T-helper 22 cell (primary cell): ENCODE results near the gene HAAO.
"Not testable (repeated sequence)": the region's sequence is repeated elsewhere in the genome, so short reads cannot be mapped to it uniquely, and the experiment has no call there.

Experiments
- DNase-seq: peaks from one replicate; pipeline ENCODE4 v3.0.0-alpha.2; 2020; ENCODE audit warnings: low read depth

The HAAO gene

DNA sequence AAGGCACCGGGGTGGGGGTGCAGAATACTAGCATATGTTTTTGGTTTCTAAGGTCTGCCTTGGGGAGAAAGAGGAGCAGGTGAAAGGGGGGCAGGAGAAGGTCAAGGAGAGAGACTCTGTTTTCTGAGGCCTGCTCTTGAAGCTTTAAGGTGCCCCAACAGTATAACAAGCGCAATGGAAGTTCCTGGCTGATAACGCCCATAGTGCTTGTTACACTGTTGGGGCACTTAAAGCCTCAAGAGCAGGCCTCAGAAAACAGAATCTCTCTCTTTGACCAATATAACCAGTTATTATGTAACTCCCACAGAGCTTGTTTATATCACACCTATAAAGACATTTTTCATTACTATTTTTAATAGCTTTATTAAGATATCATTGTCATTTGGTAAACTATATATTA lies 45.0 kb downstream of the HAAO start:
- DNase-seq = no peak

DNA sequence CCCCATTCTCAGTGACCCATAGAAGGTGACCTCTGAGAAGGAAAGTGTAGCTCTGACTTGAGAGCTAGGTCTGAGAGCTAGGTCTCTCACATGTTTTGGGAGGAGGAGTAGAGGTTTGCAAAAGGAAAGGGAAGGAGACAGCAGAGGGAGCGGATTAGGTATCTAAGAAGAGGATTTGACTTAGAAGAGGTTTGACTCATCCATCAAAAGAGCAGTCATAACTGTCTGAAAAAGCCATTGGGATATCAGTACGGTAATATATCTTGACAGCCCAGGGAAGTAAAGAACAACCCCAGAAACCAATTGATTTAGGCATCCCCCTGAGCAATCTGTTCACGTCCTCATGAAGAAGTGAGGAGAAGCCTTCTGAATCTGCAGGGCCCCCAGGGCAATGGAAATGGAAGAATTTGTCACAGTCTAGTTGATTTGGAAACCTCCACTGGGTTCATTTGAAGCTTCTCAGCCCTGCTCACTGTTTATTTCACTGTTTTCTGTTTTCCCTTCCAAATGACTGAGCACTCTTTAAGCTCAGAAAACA lies 47.8 kb downstream of the HAAO start:
- no peak for DNase-seq

DNA sequence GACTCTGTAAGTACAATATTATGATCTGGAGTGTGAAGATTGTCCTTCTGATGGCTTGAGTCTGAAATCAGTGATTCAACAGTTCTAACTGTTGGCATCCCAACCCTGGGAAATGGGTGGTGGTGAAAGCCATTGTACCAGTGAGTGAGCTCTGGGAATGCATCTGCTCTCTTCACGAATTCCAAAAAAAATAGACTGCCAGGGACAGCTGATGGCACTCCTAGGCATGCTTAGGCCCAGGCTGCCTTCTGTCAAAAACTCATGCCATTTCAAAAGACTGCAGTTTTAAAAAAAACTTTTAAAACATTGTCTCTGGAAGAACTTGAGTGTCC lies 48.8 kb downstream of the HAAO start:
- no peak for DNase-seq

DNA sequence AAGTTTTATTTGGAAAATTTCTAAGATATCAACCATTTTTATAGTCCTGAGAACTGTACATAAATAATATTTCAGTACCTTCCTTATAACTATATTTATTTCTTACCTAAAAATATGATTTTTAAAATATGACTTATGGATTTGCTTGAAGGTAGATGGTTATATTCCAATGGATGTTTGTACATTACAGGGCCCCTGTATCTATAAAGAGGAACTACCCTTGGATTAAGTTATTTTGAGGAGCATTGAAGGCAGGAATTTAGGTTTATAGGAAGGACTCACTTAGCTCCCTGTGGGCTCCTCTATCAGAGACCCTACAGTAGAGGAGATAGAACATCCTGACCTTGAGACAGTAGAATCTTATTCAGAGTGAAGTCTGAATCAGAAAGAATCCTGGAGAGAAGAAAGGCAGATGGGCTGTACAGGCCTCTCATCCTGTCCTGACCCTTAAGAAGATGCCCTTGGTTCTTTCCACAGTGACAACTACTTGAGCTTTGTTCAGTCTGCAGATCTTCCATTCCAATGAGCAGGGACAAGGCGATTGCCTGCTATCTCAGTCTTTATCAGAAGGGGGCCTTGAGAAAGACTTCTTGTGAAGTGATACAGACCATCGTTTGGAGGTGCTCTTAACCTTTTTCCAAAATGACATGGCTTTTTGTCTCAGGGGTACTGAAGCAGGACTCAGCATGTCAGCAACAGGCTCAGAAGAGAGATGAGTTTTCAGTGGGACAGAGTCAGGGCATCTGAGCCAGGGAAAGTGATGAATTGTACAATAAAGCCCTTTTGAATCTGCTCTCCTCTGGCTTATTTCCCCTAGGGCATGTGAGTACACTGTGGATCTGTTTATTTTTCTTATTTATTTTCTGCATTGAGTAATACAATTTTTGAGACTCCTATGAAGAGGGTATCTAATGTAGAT lies 49.4 kb downstream of the HAAO start:
- no peak for DNase-seq

DNA sequence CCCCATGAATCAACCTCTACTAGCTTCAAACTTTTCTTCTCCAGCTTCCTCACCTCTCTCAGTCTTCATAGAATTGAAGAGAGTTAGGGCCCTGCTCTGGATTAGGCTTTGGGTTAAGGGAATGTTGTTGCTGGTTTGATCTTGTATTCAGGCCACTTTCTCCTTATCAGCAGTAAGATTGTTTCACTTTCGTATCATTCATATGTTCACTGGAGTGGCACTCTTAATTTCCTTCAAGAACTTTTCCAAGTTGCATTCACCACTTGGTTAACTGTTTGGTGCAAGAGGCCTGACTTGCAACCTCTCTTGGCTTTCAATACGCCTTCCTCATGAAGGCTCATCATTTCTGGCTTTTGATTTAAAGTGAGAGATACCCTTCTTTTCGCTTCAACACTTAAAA lies 51.2 kb downstream of the HAAO start:
- DNase-seq = no peak

DNA sequence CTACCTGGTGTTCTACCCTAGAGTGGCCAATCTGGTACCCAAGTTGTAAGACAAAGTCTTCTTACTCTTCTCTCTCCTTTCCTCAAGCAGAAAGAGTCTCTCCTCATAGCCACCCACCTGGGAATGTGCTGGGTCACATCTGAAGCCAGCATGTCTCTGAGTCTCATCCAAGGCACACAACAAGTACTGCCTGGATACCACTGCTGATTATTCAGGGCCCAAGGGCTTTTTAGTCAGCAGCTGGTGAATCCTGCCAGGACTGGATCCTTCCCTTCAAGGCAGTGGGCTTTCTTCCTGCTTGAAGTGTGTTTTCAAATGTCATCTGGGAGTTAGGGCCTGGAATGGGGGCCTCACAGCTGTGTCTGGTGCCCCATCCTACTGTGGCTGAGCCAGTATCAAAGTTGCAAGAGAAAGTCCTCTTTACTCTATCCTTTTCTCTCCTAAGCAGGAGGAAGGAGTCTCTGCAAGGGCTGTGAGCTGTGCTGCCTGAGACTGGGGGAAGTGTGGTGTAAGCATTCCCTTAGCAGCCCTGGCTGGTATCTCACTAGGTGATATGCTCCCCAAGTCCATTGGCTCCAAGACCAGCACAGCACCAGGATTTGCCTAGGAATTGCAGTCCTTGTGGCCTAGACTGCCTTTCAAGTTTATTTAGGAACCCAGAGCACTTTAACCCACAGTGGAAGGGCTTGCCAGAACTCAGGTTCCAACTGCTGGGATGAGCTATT lies 55.6 kb downstream of the HAAO start:
- DNase-seq = no peak

DNA sequence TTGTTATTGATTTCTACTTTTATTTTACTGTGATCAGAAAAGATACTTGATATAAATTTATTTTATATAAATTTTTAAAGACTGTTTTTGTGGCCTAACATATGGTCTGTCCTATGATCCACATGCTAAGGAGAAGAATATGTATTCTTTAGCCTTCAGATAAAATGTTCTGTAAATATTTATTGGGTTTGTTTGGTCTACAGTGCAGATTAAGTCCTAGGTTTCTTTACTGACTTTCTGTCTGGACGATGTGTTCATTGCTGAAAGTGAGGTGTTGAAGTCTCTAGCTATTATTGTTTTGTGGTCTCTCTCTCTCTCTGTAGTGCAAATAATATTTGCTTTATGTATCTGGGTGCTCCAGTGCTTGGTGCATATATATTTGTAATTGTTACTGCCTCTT lies 58.5 kb downstream of the HAAO start:
- DNase-seq = no peak

DNA sequence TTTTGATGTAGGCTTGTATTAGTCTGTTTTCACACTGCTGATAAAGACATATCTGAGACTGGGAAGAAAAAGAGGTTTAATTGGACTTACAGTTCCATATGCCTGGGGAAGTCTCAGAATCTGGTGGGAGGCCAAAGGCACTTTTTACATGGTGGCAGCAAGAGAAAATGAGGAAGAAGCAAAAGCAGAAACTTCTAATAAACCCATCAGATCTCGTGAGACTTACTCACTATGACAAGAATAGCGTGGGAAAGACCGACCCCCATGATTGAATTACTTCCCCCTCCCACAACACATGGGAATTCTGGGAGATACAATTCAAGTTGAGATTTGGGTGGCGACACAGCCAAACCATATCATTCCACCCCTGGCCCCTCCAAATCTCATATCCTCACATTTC lies 61.1 kb downstream of the HAAO start:
- not testable (repeated sequence) for DNase-seq

DNA sequence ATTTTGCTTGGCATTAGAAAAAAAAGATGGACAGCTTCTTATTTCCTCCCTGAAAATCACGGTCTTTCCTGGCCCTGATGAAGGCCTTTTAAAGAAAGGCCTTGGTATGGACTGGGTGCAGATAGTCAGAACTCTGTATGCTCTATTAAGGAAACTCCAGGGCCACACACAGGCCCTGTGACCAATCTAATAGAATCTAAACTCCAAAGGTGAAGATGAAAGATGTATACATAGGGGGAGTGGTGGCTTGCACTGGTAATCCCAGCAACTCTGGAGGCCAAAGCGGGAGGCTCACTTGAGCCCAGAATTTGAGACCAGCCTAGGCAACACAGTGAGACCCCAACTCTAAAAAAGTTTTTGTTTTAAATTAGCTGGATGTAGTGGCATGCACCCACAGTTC lies 65.7 kb downstream of the HAAO start:
- DNase-seq = no peak

DNA sequence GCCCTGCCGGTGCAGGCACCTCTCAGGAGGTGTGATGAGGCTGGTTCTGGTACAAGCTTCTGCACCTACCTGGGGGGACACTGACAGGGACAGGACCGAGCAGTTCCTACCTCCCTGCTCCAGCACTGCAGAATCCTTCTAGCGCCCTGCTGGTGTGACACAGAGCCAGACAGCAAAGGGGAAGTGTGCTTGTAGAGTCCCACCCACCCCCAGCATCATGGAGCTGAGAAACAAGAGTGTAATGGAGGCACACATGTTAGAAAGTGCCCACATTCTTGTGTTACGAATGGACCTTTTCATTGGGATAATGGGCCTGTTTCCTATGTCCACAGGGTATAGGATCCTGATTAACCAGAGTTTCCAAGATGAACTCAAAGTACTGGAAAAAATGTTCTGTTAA lies 66.7 kb downstream of the HAAO start:
- DNase-seq = no peak

DNA sequence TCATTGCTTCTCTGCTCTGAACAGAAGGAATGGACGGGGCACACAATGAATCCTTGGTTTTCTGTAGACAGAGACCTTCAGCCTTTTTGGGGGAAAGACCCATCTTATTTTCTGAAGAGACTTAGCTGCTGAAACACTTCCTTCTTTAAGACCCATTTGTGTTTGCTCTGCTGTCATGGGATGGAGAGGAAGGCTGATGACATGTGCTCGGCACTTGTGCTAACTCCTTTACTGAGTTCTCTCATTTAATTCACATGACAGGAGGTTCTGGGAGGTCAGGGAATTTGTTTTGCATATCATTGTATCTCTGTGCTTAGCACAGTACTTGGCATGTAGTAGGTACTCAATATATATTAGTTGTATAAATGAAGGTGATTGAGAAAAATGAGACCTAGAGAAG lies 67.5 kb downstream of the HAAO start:
- no peak for DNase-seq

DNA sequence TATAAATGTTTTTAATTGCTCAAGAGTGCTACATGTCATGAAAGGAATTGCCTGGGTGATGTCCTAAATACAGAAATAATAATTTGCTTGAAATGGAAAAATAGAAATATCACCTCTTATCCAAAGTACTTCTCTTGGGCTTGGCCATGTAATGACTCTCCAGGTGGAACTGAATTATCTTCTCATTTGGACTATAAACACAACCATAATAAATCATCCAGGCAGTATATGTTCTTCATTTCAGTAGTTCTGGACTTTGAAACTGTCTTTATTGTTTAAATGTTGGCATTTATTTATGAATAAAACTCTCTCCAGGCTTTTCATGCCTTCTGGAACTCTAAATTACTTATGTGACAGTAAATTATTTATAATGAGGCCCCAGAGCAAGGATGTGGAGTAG lies 68.9 kb downstream of the HAAO start:
- DNase-seq = no peak

DNA sequence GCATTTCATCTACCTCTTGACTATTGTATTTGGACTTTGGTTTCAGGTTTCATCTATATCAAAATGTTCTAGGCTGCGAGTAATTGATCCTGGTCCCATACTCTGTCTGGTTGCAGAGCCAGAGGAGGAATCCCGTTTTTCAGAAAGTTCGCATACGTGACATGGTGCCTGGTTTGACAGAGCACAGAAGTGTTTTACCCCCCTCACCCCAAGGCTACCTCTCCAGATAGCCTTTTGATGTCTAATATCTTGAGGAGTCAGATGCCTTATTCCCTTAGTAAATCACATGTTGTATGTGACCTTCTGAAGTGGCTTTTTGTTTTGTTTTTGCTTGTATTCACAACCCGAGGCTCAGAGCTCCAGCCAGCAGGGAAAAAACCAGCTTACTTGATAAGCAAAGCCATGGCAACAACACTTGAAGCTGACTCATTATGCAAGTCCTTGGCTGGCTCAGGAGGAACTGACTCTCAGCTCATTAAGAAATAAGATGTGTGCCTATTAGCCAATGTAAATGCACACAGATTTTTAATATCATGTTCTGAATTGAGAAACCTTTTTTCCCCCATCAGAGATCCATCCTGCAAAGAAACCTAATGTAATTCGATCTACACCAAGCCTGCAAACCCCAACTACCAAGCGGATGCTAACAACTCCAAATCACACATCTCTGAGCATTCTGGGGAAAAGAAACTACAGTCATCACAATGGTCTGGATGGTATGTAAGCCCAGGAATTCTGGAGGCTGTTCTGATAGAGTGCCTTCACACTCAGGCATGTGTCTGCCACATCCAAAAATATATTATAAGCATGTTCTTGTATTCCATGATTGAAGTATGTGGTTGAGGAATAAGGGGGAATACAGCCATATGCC lies 69.8 kb downstream of the HAAO start:
- no peak for DNase-seq

DNA sequence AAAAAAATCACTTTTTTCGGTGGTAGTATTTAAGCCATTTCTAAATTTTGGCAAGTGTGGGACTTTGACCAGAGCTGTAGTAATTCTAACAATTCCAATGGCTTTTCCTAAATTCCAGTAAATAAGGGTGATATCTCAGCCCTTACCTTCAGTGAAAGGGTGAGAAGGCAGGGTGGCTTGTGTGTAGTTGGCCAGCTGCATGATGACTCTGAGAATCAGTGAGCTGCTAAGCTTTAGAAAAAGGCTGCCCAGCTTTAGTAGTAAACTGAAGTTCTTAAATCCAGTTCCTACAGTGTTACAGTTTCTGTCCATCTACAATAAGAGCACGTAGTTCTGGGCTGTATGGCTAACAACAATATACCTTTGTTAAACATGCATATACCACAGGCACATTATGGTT lies 70.5 kb downstream of the HAAO start:
- DNase-seq = no peak
